MM.1S (cell line): ENCODE results near the gene BLM.

Experiments
- DNase-seq: peaks from one replicate; pipeline ENCODE4 v3.0.0-alpha.2; 2015
- H2AFZ ChIP-seq: fragments of 300-600 bp; sonication (generic); 2 replicates; pipeline ENCODE4 v1.6.0; 2016; ENCODE audit warnings: antibody characterized with exemption, low read length
- H3F3A ChIP-seq: fragments of 300-600 bp; sonication (generic); 2 replicates; pipeline ENCODE4 v1.6.1; 2016; ENCODE audit warnings: mild to moderate bottlenecking, antibody characterized with exemption, low read length, moderate library complexity, mixed read lengths; ENCODE audit not compliant: insufficient read depth
- H3K27ac ChIP-seq: fragments of 300-600 bp; sonication (generic); 2 replicates; pipeline ENCODE4 v1.5.1; 2016; ENCODE audit warnings: mild to moderate bottlenecking, low read length
- H3K27me3 ChIP-seq: fragments of 300-600 bp; sonication (generic); replicated peaks from 2 replicates; pipeline ENCODE4 v1.6.0; 2016; ENCODE audit warnings: low read length; ENCODE audit not compliant: insufficient read depth
- H3K36me3 ChIP-seq: fragments of 300-600 bp; sonication (generic); replicated peaks from 2 replicates; pipeline ENCODE4 v1.6.1; 2016; ENCODE audit warnings: mild to moderate bottlenecking, low read length, mixed read lengths; ENCODE audit not compliant: insufficient read depth
- H3K4me1 ChIP-seq: fragments of 300-600 bp; sonication (generic); 2 replicates; pipeline ENCODE4 v1.6.1; 2016; ENCODE audit warnings: low read length, mixed read lengths
- H3K4me2 ChIP-seq: fragments of 300-600 bp; sonication (generic); 2 replicates; pipeline ENCODE4 v1.6.0; 2016; ENCODE audit warnings: low read depth, low read length
- H3K4me3 ChIP-seq: fragments of 300-600 bp; sonication (generic); 2 replicates; pipeline ENCODE4 v1.5.1; 2016; ENCODE audit warnings: low read length, mixed read lengths
- H3K79me2 ChIP-seq: fragments of 300-600 bp; sonication (generic); 2 replicates; pipeline ENCODE4 v1.6.1; 2016; ENCODE audit warnings: mixed run types, low read length, mixed read lengths
- H3K9ac ChIP-seq: fragments of 300-600 bp; sonication (generic); 2 replicates; pipeline ENCODE4 v1.6.1; 2016; ENCODE audit warnings: low read length, mixed read lengths
- H3K9me2 ChIP-seq: fragments of 300-600 bp; sonication (generic); replicated peaks from 2 replicates; pipeline ENCODE4 v1.6.1; 2016; ENCODE audit warnings: mild to moderate bottlenecking, low read length, mixed read lengths; ENCODE audit not compliant: insufficient read depth
- H3K9me3 ChIP-seq: fragments of 300-600 bp; sonication (generic); replicated peaks from 2 replicates; pipeline ENCODE4 v1.6.1; 2016; ENCODE audit warnings: mild to moderate bottlenecking, low read length, mixed read lengths; ENCODE audit not compliant: insufficient read depth
- H4K20me1 ChIP-seq: fragments of 300-600 bp; sonication (generic); 2 replicates; pipeline ENCODE4 v1.6.1; 2016; ENCODE audit warnings: mild to moderate bottlenecking, low read length, moderate library complexity, mixed read lengths; ENCODE audit not compliant: insufficient read depth
- EZH2 ChIP-seq: fragments of 300-600 bp; sonication (generic); optimal IDR thresholded peaks from 2 replicates; pipeline ENCODE3; 2017; ENCODE audit warnings: low read depth, mild to moderate bottlenecking, antibody characterized with exemption, low read length, mixed read lengths
- EZH2phosphoT487 ChIP-seq: fragments of 300-600 bp; sonication (generic); IDR thresholded peaks from 2 replicates; pipeline ENCODE4 v1.6.1; 2018; ENCODE audit warnings: antibody characterized with exemption, low read length
- TF ChIP-seq, protein P1 (sequence below): fragments of 300-600 bp; sonication (generic); IDR thresholded peaks from 2 replicates; pipeline ENCODE4 v1.5.1; 2016; ENCODE audit warnings: antibody characterized with exemption, low read length, mixed read lengths

Gene BLM

DNA sequence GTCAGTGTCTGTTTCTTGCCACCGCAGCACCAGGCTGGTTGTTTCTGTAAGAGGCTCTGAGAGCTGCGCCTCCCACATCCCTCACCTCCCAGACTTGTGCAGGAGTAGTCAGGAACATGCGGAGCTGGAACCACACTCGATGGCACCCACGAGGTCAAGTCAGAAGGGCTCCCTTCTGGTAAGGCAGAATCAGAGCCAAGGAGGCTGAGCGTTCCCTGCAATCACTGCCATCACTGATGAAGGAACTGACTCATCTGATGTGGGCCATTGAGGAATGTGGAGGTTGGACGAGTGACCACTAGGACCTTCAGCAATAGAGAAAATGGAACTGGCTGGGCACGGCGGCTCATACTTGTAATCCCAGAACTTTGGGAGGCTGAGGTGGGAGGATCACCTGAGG lies 35.7 kb upstream of the BLM start:
- Histone ChIP-seq H3K9ac (no peak overlapping the region), H4K20me1 (no peaks in the 10 kb centered on the region), H3K4me3 (no peak overlapping the region), H3K4me1 (peaks cover 11% of the 10 kb centered on the region), H3K79me2 (no peaks in the 10 kb centered on the region), H3K27ac (no peak overlapping the region), H3K4me2 (no peak overlapping the region), H3K9me2 (no peaks in the 10 kb centered on the region), H3F3A (peaks cover 5% of the 10 kb centered on the region), H2AFZ (no peak overlapping the region), H3K27me3 (peaks cover 11% of the 10 kb centered on the region; the same call in 1 of the 2 replicates), H3K36me3 (no peaks in the 10 kb centered on the region), H3K9me3 (no peaks in the 10 kb centered on the region)
- TF ChIP-seq, protein P1, sequence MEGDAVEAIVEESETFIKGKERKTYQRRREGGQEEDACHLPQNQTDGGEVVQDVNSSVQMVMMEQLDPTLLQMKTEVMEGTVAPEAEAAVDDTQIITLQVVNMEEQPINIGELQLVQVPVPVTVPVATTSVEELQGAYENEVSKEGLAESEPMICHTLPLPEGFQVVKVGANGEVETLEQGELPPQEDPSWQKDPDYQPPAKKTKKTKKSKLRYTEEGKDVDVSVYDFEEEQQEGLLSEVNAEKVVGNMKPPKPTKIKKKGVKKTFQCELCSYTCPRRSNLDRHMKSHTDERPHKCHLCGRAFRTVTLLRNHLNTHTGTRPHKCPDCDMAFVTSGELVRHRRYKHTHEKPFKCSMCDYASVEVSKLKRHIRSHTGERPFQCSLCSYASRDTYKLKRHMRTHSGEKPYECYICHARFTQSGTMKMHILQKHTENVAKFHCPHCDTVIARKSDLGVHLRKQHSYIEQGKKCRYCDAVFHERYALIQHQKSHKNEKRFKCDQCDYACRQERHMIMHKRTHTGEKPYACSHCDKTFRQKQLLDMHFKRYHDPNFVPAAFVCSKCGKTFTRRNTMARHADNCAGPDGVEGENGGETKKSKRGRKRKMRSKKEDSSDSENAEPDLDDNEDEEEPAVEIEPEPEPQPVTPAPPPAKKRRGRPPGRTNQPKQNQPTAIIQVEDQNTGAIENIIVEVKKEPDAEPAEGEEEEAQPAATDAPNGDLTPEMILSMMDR: no peak
- TF ChIP-seq EZH2 (no peak), EZH2phosphoT487 (no peak)
- DNase-seq: no peak

DNA sequence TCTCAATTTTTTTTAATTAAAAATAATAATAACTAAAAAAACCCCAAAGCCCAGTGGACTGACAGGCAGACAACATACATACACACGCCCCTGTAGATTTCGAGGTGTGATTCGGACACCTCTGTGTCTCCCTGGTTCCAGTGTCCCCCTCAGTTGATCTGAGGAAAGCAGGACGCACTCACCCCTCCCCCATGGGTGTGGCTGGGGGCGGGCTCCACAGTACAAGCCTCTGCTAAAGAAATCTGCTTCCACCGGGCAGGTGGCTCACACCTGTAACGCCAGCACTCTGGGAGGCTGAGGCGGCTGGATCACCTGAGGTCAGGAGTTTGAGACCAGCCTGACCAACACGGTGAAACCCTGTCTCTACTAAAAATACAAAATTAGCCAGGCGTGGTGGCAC lies 33.8 kb upstream of the BLM start:
- no peak overlapping the region for H2AFZ ChIP-seq
- no peaks in the 10 kb centered on the region for H3K9me3 ChIP-seq
- peaks cover 11% of the 10 kb centered on the region; the same call in 1 of the 2 replicates for H3K27me3 ChIP-seq
- no peaks in the 10 kb centered on the region for H4K20me1 ChIP-seq
- TF ChIP-seq EZH2 (no peak), EZH2phosphoT487 (no peak)
- TF ChIP-seq, protein P1: no peak
- no peak overlapping the region for H3K27ac ChIP-seq
- no peaks in the 10 kb centered on the region for H3F3A ChIP-seq
- no peak overlapping the region for H3K4me2 ChIP-seq
- no peak overlapping the region for H3K9ac ChIP-seq
- H3K9me2 ChIP-seq: no peaks in the 10 kb centered on the region
- no peaks in the 10 kb centered on the region for H3K79me2 ChIP-seq
- no peaks in the 10 kb centered on the region for H3K36me3 ChIP-seq
- no peak overlapping the region for H3K4me3 ChIP-seq
- DNase-seq: no peak
- peaks cover under 1% of the 10 kb centered on the region; the same call in 1 of the 2 replicates for H3K4me1 ChIP-seq

DNA sequence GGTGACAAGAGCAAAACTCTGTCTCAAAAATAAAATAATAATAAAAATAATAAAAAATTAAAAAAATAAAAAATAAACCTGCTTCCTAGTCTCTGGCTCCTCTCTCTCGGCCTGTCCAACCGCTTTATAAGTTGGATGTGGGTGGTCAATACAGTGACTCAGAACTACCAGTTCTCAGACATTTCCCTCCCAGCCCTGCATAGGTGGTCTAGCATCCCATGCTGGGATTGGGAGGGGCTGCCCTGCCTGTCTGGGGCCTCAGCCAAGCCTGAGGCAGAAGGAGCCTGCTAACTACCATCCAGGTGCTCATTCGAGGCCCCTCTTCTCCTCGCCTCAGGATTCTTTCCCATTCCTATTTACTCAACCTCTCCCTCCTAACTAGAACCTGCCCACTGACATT lies 33.3 kb upstream of the BLM start:
- Histone ChIP-seq H3K4me2 (no peak overlapping the region), H3K4me3 (no peak overlapping the region), H3F3A (no peaks in the 10 kb centered on the region), H3K4me1 (no peaks in the 10 kb centered on the region), H3K27me3 (peaks cover 11% of the 10 kb centered on the region; the same call in 1 of the 2 replicates), H4K20me1 (no peaks in the 10 kb centered on the region), H3K9me3 (no peaks in the 10 kb centered on the region), H3K36me3 (no peaks in the 10 kb centered on the region), H2AFZ (no peak overlapping the region), H3K27ac (no peak overlapping the region), H3K9me2 (no peaks in the 10 kb centered on the region), H3K9ac (no peak overlapping the region), H3K79me2 (no peaks in the 10 kb centered on the region)
- no peak for DNase-seq
- no peak for TF ChIP-seq EZH2phosphoT487
- TF ChIP-seq, protein P1: no peak
- TF ChIP-seq EZH2: no peak
